HEK293T (cell line): ENCODE results near the gene TAL1.

Experiments used
- ARNT ChIP-seq: fragments of 450-650 bp; IDR thresholded peaks from 2 replicates; pipeline ENCODE4 v1.6.1; 2017; ENCODE audit warnings: mild to moderate bottlenecking
- BHLHE40 ChIP-seq: fragments of 450-650 bp; IDR thresholded peaks from 2 replicates; pipeline ENCODE4 v1.6.1; 2016; ENCODE audit warnings: mild to moderate bottlenecking, moderate library complexity, borderline replicate concordance
- ELF4 ChIP-seq: fragments of 450-650 bp; IDR thresholded peaks from 2 replicates; pipeline ENCODE4 v1.6.1; 2017; ENCODE audit warnings: antibody characterized with exemption
- FOXA1 ChIP-seq: fragments of 450-650 bp; IDR thresholded peaks from 2 replicates; pipeline ENCODE4 v1.6.1; 2016; ENCODE audit warnings: mild to moderate bottlenecking
- FOXK2 ChIP-seq: fragments of 450-650 bp; IDR thresholded peaks from 2 replicates; pipeline ENCODE4 v1.6.1; 2016; ENCODE audit warnings: mild to moderate bottlenecking
- FOXM1 ChIP-seq: fragments of 450-650 bp; IDR thresholded peaks from 2 replicates; pipeline ENCODE4 v1.6.1; 2017; ENCODE audit warnings: mild to moderate bottlenecking, borderline replicate concordance
- L3MBTL2 ChIP-seq: fragments of 450-650 bp; conservative IDR thresholded peaks from 2 replicates; pipeline ENCODE4 v1.6.1; 2016; ENCODE audit warnings: mild to moderate bottlenecking
- LEF1 ChIP-seq: fragments of 450-650 bp; IDR thresholded peaks from 2 replicates; pipeline ENCODE4 v1.6.1; 2017; ENCODE audit warnings: mild to moderate bottlenecking, borderline replicate concordance
- NFRKB ChIP-seq: fragments of 450-650 bp; IDR thresholded peaks from 2 replicates; pipeline ENCODE4 v1.6.1; 2016; ENCODE audit warnings: mild to moderate bottlenecking, moderate library complexity
- SP1 ChIP-seq: fragments of 450-650 bp; IDR thresholded peaks from 2 replicates; pipeline ENCODE4 v1.6.1; 2017
- SUZ12 ChIP-seq: fragments of 450-650 bp; IDR thresholded peaks from 2 replicates; pipeline ENCODE4 v1.6.1; 2016; ENCODE audit warnings: mild to moderate bottlenecking
- TARDBP ChIP-seq: fragments of 450-650 bp; IDR thresholded peaks from 2 replicates; pipeline ENCODE4 v1.6.1; 2016
- ZNF384 ChIP-seq: fragments of 450-650 bp; IDR thresholded peaks from 2 replicates; pipeline ENCODE4 v1.6.1; 2016
- TF ChIP-seq, protein P1 (sequence below): fragments of 450-650 bp; IDR thresholded peaks from 2 replicates; pipeline ENCODE4 v1.6.1; 2016

DNA sequence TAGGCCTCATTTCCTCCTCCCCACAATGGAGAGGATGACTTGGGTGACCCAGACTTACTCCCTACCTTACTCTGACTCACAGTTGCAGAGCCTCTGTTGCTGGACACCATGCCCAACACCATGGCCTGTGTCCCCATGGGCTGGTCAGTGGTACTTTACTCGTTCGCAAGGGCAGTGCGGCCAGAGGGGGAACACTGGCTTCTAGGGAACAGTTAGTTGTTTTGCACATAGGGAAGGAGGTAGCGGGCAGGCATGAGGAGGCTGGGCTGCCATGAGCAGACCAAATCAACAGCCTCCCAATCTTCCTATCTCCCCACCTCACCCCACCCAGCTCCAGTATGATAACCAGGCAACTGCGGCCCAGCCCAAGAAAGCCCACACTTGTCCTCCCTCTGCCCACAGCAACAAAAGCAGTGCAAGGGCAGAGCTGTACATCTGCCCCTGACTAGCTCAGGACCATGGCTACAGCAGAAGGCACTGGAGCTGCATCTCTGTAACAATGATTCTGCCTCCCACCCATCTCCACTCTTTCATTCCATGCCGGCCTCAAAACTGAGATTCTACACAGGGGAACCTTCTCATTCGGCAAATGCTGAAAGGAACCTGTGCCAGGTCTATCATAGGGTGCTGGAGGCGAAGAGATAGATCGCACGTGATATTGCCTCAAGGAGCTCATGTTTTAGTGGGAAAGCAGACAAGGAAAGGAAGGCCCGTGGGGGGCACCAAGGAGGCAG lies 18.6 kb downstream of the TAL1 start:
- TF ChIP-seq TARDBP (no peak), BHLHE40 (no peak), SUZ12 (no peak), SP1 (no peak), ELF4 (no peak), FOXM1 (no peak), ZNF384 (no peak), FOXK2 (no peak), L3MBTL2 (no peak), ARNT (no peak), FOXA1 (no peak), LEF1 (no peak), NFRKB (no peak)
- TF ChIP-seq, protein P1, sequence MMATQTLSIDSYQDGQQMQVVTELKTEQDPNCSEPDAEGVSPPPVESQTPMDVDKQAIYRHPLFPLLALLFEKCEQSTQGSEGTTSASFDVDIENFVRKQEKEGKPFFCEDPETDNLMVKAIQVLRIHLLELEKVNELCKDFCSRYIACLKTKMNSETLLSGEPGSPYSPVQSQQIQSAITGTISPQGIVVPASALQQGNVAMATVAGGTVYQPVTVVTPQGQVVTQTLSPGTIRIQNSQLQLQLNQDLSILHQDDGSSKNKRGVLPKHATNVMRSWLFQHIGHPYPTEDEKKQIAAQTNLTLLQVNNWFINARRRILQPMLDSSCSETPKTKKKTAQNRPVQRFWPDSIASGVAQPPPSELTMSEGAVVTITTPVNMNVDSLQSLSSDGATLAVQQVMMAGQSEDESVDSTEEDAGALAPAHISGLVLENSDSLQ, result no peak
